SK-N-SH (cell line): ENCODE measurements around the gene MAN2A2. TPM values are rescaled to one million over a fixed set of nuclear protein-coding genes. Genes with fewer than 3 reads are reported as not detected.

Experiments
- CTCF ChIA-PET: fragments of 300-600, 350-600 bp; formaldehyde crosslinking; extraction: SDS; loops from one replicate; lab custom pipeline; 2021; lab: Yijun Ruan, JAX
- POLR2A ChIA-PET: fragments of 350-600 bp; sonication (Branson Sonifier 250); formaldehyde crosslinking; extraction: SDS; loops from one replicate; lab custom pipeline; 2020; ENCODE audit warnings: antibody characterized with exemption, inconsistent platforms; lab: Yijun Ruan, JAX
- DNase-seq: peaks from one replicate; pipeline ENCODE4 v3.0.0; 2012
- H2AFZ ChIP-seq: fragments of 200-600 bp; sonication (generic); 2 replicates; pipeline ENCODE4 v1.8.1; 2016; ENCODE audit warnings: antibody characterized with exemption, mild to moderate bottlenecking, low read depth
- H3F3A ChIP-seq: fragments of 200-600 bp; sonication (generic); replicated peaks from 2 replicates; pipeline ENCODE3; 2016; ENCODE audit warnings: antibody characterized with exemption, mild to moderate bottlenecking; ENCODE audit not compliant: insufficient read depth
- H3K27ac ChIP-seq, 2 experiments: fragments of 200-500 bp in 1 of 2; fragments of 200-600 bp in 1 of 2; sonication (Bioruptor generic) in 1 of 2; sonication (generic), shearing (Covaris generic) in 1 of 2; 2 replicates each; pipeline versions ENCODE4 v1.5.1 to v1.6.1; 2014 to 2016; ENCODE audit warnings: low read depth in 2 of 2, inconsistent platforms in 1 of 2, low read length in 1 of 2, mild to moderate bottlenecking in 1 of 2, mixed read lengths in 1 of 2
- H3K27me3 ChIP-seq: fragments of 200-600 bp; sonication (generic), shearing (Covaris generic); 2 replicates; pipeline ENCODE4 v1.6.1; 2016; ENCODE audit warnings: mixed run types; ENCODE audit not compliant: insufficient read depth
- H3K36me3 ChIP-seq, 2 experiments: fragments of 200-500 bp in 1 of 2; fragments of 200-600 bp in 1 of 2; sonication (Bioruptor generic) in 1 of 2; sonication (generic) in 1 of 2; replicated peaks in 1 of 2; 2 replicates each; pipeline versions ENCODE3 to v1.5.1; 2014 to 2016; ENCODE audit warnings: low read length in 1 of 2, mild to moderate bottlenecking in 1 of 2; ENCODE audit not compliant: insufficient read depth in 2 of 2, control insufficient read depth in 1 of 2
- H3K4me1 ChIP-seq, 2 experiments: fragments of 200-500 bp in 1 of 2; fragments of 200-600 bp in 1 of 2; sonication (Bioruptor generic) in 1 of 2; sonication (generic), shearing (Covaris generic) in 1 of 2; 2 replicates each; pipeline versions ENCODE4 v1.5.1 to v1.6.1; 2014 to 2016; ENCODE audit warnings: low read depth in 1 of 2, low read length in 1 of 2, mixed run types in 1 of 2; ENCODE audit not compliant: insufficient read depth in 2 of 2, control insufficient read depth in 1 of 2
- H3K4me2 ChIP-seq: fragments of 200-600 bp; sonication (generic), shearing (Covaris generic); 2 replicates; pipeline ENCODE4 v1.6.1; 2017; ENCODE audit warnings: mixed run types
- H3K4me3 ChIP-seq, 2 experiments: fragments of 200-500 bp in 1 of 2; fragments of 200-600 bp in 1 of 2; sonication (Bioruptor generic) in 1 of 2; sonication (generic), shearing (Covaris generic) in 1 of 2; 2 replicates each; pipeline versions ENCODE4 v1.5.1 to v1.8.1; 2014 to 2016; ENCODE audit warnings: low read depth in 2 of 2, inconsistent platforms in 1 of 2, low read length in 1 of 2, mild to moderate bottlenecking in 1 of 2, mixed read lengths in 1 of 2, moderate library complexity in 1 of 2
- H3K79me2 ChIP-seq: fragments of 200-600 bp; sonication (generic); 2 replicates; pipeline ENCODE4 v1.8.1; 2017; ENCODE audit warnings: mild to moderate bottlenecking; ENCODE audit not compliant: insufficient read depth
- H3K9ac ChIP-seq: fragments of 200-600 bp; sonication (generic); 2 replicates; pipeline ENCODE4 v1.6.1; 2017; ENCODE audit warnings: mixed run types
- H3K9me2 ChIP-seq: fragments of 200-600 bp; sonication (generic); 2 replicates; pipeline ENCODE4 v1.6.1; 2017; ENCODE audit warnings: mixed run types
- H3K9me3 ChIP-seq: fragments of 200-600 bp; sonication (generic); 2 replicates; pipeline ENCODE4 v1.6.1; 2017; ENCODE audit warnings: mixed run types, mild to moderate bottlenecking, moderate library complexity
- H4K20me1 ChIP-seq: fragments of 200-600 bp; sonication (generic); 2 replicates; pipeline ENCODE4 v1.6.1; 2017; ENCODE audit warnings: mild to moderate bottlenecking, mixed run types; ENCODE audit not compliant: insufficient read depth
- CHD2 ChIP-seq: fragments of 150-350 bp; IDR thresholded peaks from 2 replicates; pipeline ENCODE4 v1.6.1; 2018; ENCODE audit warnings: low read length; ENCODE audit not compliant: partially characterized antibody
- ELF1 ChIP-seq: IDR thresholded peaks from 2 replicates; pipeline ENCODE4 v1.4.0; 2012
- FOXJ3 ChIP-seq: sonication (generic); formaldehyde crosslinking; IDR thresholded peaks from 2 replicates; pipeline ENCODE4 v1.5.1; 2020; ENCODE audit warnings: mild to moderate bottlenecking, missing genetic modification reagents
- GABPA ChIP-seq: IDR thresholded peaks from 2 replicates; pipeline ENCODE4 v1.4.0; 2012; ENCODE audit warnings: low read depth, mild to moderate bottlenecking
- GATA2 ChIP-seq: sonication (generic); formaldehyde crosslinking; IDR thresholded peaks from 2 replicates; pipeline ENCODE4 v1.5.0; 2020; ENCODE audit warnings: mild to moderate bottlenecking, missing genetic modification reagents
- IRF3 ChIP-seq: fragments of 150-350 bp; IDR thresholded peaks from 2 replicates; pipeline ENCODE4 v1.6.1; 2016; ENCODE audit warnings: mild to moderate bottlenecking, low read depth, low read length
- MEF2A ChIP-seq: IDR thresholded peaks from 2 replicates; pipeline ENCODE4 v1.4.0; 2012; ENCODE audit warnings: low read depth, borderline replicate concordance
- MXI1 ChIP-seq: IDR thresholded peaks from 2 replicates; pipeline ENCODE4 v1.6.1; 2012; ENCODE audit warnings: mild to moderate bottlenecking, low read depth, low read length, improper control_type of control experiment
- NFIC ChIP-seq: IDR thresholded peaks from 2 replicates; pipeline ENCODE4 v1.4.0; 2012; ENCODE audit warnings: borderline replicate concordance
- RCOR1 ChIP-seq: fragments of 150-350 bp; IDR thresholded peaks from 2 replicates; pipeline ENCODE4 v1.6.1; 2017; ENCODE audit warnings: antibody characterized with exemption, low read length
- RFX5 ChIP-seq: IDR thresholded peaks from 2 replicates; pipeline ENCODE4 v1.6.1; 2012; ENCODE audit warnings: mild to moderate bottlenecking, improper control_type of control experiment, low read length
- RXRA ChIP-seq: IDR thresholded peaks from 2 replicates; pipeline ENCODE4 v1.4.0; 2012; ENCODE audit warnings: low read depth, mild to moderate bottlenecking, borderline replicate concordance
- SIN3A ChIP-seq: IDR thresholded peaks from 2 replicates; pipeline ENCODE4 v1.6.1; 2012; ENCODE audit warnings: low read depth, mild to moderate bottlenecking, low read length, moderate library complexity, borderline replicate concordance
- SMC3 ChIP-seq: IDR thresholded peaks from 2 replicates; pipeline ENCODE4 v1.6.1; 2012; ENCODE audit warnings: low read depth, low read length, improper control_type of control experiment
- TCF12 ChIP-seq: IDR thresholded peaks from 2 replicates; pipeline ENCODE4 v1.4.0; 2012
- USF1 ChIP-seq: IDR thresholded peaks from 2 replicates; pipeline ENCODE4 v1.4.0; 2012; ENCODE audit warnings: low read depth, borderline replicate concordance
- WGBS: methylation state at CpG from one replicate; pipeline ENCODE4 v1.1.6; 2017; ENCODE audit warnings: low lambda C conversion rate; 5-methylcytosine and 5-hydroxymethylcytosine counted together
- polyA plus RNA-seq, 3 experiments: library from polyadenylated mRNA; depleted of rRNA; stranded (reverse); fragments of >200 nt; gene quantifications; 2 replicates each; pipeline ENCODE4 v1.2.3, GENCODE V29; 2012
- TF ChIP-seq, protein P1 (sequence below): IDR thresholded peaks from 2 replicates; pipeline ENCODE4 v1.6.1; 2012; ENCODE audit warnings: mild to moderate bottlenecking, low read depth, low read length, moderate library complexity
- TF ChIP-seq, protein P2 (sequence below): IDR thresholded peaks from 2 replicates; pipeline ENCODE4; 2012

The MAN2A2 gene
- polyA plus RNA-seq, 1 of the 3 experiments (the other 2 are of a cell fraction): 35.0 TPM

- CTCF ChIA-PET: interaction anchor here (0.8 to 6.4 kb wide), 4 partner anchors 10 to 246 kb away, joined by 3 to 93 read pairs (median 7); partner anchors contain the start of genes HDDC3, MAN2A2 and UNC45A
- TF ChIP-seq CHD2: no peak
- TF ChIP-seq RCOR1: no peak
- no peak for TF ChIP-seq SIN3A
- no peak for TF ChIP-seq IRF3
- TF ChIP-seq, protein P1, sequence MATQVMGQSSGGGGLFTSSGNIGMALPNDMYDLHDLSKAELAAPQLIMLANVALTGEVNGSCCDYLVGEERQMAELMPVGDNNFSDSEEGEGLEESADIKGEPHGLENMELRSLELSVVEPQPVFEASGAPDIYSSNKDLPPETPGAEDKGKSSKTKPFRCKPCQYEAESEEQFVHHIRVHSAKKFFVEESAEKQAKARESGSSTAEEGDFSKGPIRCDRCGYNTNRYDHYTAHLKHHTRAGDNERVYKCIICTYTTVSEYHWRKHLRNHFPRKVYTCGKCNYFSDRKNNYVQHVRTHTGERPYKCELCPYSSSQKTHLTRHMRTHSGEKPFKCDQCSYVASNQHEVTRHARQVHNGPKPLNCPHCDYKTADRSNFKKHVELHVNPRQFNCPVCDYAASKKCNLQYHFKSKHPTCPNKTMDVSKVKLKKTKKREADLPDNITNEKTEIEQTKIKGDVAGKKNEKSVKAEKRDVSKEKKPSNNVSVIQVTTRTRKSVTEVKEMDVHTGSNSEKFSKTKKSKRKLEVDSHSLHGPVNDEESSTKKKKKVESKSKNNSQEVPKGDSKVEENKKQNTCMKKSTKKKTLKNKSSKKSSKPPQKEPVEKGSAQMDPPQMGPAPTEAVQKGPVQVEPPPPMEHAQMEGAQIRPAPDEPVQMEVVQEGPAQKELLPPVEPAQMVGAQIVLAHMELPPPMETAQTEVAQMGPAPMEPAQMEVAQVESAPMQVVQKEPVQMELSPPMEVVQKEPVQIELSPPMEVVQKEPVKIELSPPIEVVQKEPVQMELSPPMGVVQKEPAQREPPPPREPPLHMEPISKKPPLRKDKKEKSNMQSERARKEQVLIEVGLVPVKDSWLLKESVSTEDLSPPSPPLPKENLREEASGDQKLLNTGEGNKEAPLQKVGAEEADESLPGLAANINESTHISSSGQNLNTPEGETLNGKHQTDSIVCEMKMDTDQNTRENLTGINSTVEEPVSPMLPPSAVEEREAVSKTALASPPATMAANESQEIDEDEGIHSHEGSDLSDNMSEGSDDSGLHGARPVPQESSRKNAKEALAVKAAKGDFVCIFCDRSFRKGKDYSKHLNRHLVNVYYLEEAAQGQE: no peak
- TF ChIP-seq NFIC: no peak
- TF ChIP-seq SMC3: no peak
- no peak for TF ChIP-seq MXI1
- TF ChIP-seq RFX5: no peak
- TF ChIP-seq TCF12: no peak
- no peak for TF ChIP-seq GATA2 (CRISPR knock-in tag)
- TF ChIP-seq USF1: no peak
- no peak for TF ChIP-seq RXRA
- TF ChIP-seq, protein P2, sequence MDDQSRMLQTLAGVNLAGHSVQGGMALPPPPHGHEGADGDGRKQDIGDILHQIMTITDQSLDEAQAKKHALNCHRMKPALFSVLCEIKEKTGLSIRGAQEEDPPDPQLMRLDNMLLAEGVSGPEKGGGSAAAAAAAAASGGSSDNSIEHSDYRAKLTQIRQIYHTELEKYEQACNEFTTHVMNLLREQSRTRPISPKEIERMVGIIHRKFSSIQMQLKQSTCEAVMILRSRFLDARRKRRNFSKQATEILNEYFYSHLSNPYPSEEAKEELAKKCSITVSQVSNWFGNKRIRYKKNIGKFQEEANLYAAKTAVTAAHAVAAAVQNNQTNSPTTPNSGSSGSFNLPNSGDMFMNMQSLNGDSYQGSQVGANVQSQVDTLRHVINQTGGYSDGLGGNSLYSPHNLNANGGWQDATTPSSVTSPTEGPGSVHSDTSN: no peak
- TF ChIP-seq GABPA: no peak
- no peak for TF ChIP-seq ELF1
- no peak for TF ChIP-seq MEF2A
- no peak for TF ChIP-seq FOXJ3 (CRISPR knock-in tag)
- TF ChIP-seq, all 33 proteins: peak for 0
Measured at GRCh38 chr15:90892498-90893174, 10.5 kb upstream of the MAN2A2 start.

More at GRCh38 chr15:90892498-90893174, 10.5 kb upstream of the MAN2A2 start:
- Histone ChIP-seq H2AFZ (no peak overlapping the region), H3K9ac (no peak overlapping the region), H3K4me1 (peaks cover 0 to 8% of the 10 kb centered on the region in 2 experiments; a peak in 1 of 4 replicates), H3K27me3 (no peaks in the 10 kb centered on the region), H3F3A (no peaks in the 10 kb centered on the region), H3K4me2 (no peak overlapping the region), H4K20me1 (no peaks in the 10 kb centered on the region), H3K4me3 (no peak overlapping the region), H3K9me2 (no peaks in the 10 kb centered on the region), H3K9me3 (no peaks in the 10 kb centered on the region), H3K36me3 (no peaks in the 10 kb centered on the region), H3K27ac (no peak overlapping the region), H3K79me2 (no peaks in the 10 kb centered on the region)
- POLR2A ChIA-PET: no interaction called here
- 85% methylated on average over 23 of the region's 29 CpGs for WGBS
- DNase-seq: no peak
